Omental fat pad (tissue), 4 donors: ENCODE measurements around the gene TM7SF3. TPM values are rescaled to one million over a fixed set of nuclear protein-coding genes. Genes with fewer than 3 reads are reported as not detected.

Experiments used
- ATAC-seq: fragments of 150-250 bp; one replicate; pipeline ENCODE4 v1.9.1; 2016; ENCODE audit warnings: mild to moderate bottlenecking, moderate library complexity; ENCODE audit not compliant: low FRiP score
- DNase-seq: peaks from one replicate; pipeline ENCODE4 v3.0.0-alpha.2; 2019; ENCODE audit warnings: low spot score
- total RNA-seq, 4 donors: library from RNA; depleted of rRNA; stranded (reverse); fragments of >200 nt; gene quantifications; one replicate each; pipeline ENCODE4 v1.1.0, GENCODE V29; 2016
- TF ChIP-seq, protein P1 (sequence below), 3 donors: fragments of 450-650 bp; IDR thresholded peaks; one replicate each; pipeline ENCODE4 v1.5.1; 2016 to 2017; ENCODE audit warnings: antibody characterized with exemption in 3 of 3, mild to moderate bottlenecking in 3 of 3, moderate library complexity in 2 of 3

TM7SF3 gene
- total RNA-seq, 4 donors from 2014 or later = 33.9 to 92.5 (median 62.4) TPM

DNA sequence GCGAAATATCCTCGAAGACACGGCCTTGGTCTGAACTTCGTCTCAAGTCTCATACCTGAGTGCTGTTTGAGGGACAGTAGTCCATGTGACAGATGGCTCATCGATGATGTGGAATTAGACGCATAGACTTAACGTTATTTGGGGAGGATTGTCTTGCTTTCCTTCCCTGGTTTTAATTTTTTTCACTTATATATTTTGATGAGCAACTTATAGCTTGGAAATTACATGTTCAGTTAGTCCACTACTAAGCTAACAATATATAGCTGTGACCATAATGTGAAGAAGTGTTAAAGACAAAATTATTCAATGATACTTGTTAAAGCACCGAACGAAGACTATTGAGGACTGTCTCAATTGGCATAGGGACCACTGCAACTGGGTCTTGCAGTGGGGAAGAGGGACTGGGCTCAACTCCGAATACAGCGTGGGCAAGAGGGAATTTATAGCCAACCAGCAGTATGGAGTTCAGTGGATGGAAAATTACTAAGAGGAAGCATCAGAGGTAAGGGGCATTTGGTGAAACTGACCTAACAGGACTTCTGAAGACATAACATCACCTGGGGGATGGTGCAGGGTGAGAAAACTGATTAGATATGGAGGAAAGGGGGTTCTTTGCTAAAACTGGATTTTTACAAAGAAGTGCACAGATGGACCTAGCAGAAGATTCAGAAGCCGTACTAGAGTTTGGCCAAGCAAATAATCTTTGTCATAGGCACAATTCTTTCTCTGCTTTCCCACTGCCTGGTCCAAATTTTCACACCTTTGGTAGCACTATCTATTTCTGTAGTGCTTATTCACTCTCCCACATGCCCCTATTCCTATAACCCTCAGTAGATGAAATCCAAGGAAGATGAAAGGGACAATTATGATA, 910 bp upstream of the TM7SF3 start:
- TF ChIP-seq, protein P1, sequence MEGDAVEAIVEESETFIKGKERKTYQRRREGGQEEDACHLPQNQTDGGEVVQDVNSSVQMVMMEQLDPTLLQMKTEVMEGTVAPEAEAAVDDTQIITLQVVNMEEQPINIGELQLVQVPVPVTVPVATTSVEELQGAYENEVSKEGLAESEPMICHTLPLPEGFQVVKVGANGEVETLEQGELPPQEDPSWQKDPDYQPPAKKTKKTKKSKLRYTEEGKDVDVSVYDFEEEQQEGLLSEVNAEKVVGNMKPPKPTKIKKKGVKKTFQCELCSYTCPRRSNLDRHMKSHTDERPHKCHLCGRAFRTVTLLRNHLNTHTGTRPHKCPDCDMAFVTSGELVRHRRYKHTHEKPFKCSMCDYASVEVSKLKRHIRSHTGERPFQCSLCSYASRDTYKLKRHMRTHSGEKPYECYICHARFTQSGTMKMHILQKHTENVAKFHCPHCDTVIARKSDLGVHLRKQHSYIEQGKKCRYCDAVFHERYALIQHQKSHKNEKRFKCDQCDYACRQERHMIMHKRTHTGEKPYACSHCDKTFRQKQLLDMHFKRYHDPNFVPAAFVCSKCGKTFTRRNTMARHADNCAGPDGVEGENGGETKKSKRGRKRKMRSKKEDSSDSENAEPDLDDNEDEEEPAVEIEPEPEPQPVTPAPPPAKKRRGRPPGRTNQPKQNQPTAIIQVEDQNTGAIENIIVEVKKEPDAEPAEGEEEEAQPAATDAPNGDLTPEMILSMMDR (IDR thresholded peaks at IDR 0.05) = no peak
- DNase-seq (no peak), ATAC-seq (no peak)

DNA sequence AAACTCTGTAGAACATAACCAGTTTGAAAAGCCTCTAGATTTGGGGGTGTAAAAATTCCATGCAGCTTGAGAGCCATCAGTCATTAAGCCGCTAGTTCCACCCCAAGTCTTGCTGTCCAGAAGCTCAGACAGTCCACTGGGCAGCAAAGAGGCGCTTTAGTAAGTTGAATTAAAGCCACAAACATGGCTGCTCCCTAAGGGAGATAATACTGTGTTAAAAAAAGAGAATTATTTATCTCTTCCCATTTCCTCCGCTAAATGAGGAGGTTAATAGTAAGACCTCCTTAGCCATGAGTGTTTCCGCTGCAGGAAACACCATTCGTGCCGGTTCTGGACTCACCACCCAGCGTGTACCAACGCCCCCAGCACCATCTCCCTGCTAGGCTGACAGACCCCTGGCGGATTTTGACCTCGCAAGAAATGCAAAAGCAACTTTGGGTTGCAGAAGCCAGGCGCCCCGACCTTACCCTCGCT, 536 bp downstream of the TM7SF3 start:
- TF ChIP-seq, protein P1 (IDR thresholded peaks at IDR 0.05) = no peak
- ATAC-seq (peak; percentile 16), DNase-seq (no peak)

DNA sequence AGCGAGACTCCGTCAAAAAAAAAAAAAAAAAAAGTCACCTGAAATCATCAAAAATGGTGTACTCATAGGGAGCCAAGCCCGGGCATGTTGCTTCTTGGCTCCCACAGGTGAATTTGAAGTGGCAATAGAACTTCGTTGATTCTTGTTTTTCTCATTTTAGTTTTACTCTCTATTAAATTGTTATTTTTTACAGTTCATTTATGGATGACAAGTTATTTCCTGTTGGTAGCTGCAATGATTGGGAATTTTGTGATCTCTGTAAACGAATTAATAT, 1.3 kb downstream of the TM7SF3 start:
- TF ChIP-seq, protein P1 (IDR thresholded peaks at IDR 0.05) = no peak
- no peak for DNase-seq
- no peak for ATAC-seq

DNA sequence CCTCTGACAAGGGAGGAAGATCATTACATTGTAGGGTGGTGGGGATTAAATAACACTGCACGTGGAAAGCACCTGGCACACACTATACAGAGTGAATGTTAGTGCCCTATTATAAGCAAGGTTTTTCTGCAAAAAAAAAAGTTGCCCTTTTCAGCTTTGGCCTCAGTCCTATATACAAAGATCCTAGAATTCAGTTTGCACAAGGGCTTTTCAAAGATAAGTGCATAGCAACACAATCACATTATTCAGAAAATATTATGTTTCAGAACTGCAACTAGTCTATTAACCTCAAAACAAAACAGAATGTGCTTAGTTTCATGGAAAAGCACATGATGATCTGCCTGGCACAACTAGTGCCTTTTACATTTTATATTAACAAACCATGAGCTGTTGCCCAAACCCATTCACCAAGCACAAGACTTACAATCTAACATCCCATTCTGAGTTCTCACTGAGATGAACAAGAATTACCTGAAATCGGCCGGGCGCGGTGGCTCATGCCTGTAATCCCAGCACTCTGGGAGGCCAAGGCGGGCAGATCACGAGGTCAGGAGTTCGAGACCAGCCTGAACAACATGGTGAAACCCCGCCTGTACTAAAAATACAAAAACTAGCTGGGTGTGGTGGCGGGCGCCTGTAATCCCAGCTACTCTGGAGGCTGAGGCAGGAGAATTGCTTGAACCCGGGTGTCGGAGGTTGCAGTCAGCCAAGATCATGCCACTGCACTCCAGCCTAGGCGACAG, 1.8 kb downstream of the TM7SF3 start:
- no peak for ATAC-seq
- TF ChIP-seq, protein P1 (IDR thresholded peaks at IDR 0.05) = no peak
- DNase-seq = no peak

DNA sequence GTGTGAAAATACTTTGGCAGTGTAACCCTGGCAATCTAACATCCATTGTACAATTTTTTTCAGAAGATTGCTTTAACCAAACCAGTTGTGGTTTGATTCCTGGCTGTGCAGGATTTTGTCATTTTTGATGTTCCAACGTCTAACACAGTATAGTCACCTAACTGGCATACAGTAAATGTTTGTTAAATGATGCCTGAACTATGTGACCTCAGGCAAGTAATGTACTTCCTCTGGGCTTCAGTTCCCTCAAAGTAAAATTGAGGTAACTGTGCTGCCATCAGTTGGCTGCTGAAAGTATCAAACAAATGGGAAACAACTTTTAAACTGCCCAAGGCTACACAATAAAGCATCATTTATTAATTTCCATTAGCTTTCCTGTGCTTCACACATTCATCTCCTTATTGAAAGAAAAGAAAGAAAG, 4.3 kb downstream of the TM7SF3 start:
- DNase-seq = no peak
- no peak for ATAC-seq
- TF ChIP-seq, protein P1 (IDR thresholded peaks at IDR 0.05) = no peak

DNA sequence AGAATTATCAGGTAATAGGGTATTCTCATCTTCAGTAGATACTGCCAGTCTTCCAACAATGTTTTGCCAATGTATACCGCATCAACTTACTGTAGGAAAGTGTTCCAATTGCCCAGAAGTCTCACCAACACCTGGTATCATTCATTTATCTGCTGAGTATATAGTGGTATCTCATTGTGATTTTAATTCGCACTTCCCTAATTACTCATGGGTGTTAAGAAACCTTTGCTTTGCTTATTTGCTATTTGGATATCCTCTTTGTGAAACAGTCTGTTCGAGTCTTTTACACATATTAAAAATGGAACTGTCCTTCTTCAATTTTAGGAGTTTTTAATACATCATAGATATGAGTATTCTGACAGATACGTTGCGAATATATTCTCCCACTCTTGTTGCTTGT, 6.1 kb downstream of the TM7SF3 start:
- TF ChIP-seq, protein P1 (IDR thresholded peaks at IDR 0.05) = no peak
- DNase-seq = no peak
- ATAC-seq = no peak
